ENCODE data around the gene DCTN2. TPM values are rescaled to one million over a fixed set of nuclear protein-coding genes. Genes with fewer than 3 reads are reported as not detected.
"Not testable (repeated sequence)": the region's sequence is repeated elsewhere in the genome, so short reads cannot be mapped to it uniquely, and the experiment has no call there.

DCTN2 gene
- polyA plus RNA-seq, 1 donor = 171 TPM

DNA sequence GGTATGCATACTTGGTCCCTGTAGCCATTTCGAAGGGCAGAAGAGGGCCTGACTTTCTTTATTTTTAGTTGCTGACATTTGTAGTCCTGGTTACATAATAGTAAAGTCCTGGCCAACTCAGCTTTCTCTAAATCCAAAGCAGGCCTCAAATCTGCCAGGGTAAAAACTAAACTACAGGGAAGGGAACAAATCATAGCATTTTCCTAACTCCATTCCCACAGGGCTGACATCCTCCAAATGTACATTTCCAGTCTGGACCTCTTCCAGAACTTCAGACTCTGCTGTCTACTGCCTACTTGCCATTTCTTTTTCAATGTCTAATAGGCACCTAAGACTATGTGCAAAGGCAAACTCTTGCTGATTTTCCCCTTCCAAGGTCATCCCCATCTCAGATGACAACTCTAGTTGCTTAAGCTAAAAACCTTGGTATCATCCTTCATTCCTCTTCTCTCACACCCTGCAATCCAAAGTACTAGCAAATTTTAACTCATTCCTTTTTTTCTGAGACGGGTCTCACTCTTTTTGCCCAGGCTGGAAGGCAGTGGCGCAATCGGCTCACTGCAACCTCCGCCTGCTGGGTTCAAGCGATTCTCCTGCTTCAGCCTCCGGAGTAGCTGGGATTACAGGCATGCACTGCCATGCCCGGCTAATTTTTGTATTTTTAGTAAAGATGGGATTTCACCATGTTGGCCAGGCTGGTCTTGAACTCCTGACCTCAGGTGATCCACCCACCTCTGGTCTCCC lies 28.6 kb downstream of the DCTN2 start:
- DNase-seq = no peak

DNA sequence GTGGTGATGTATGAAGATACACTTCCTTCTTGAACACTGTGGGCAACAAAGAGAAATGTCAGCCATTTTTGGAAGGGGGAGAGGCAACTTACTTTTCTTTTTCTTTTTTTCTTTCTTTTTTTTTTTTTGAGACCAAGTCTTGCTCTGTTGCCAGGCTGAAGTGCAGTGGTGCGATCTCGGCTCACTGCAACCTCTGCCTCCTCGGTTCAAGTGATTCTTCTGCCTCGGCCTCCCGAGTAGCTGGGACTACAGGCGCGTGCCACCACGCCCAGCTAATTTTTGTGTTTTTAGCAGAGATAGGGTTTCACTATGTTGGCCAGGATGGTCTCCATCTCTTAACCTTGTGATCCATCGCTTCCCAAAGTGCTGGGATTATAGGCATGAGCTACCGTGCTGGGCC lies 29.3 kb downstream of the DCTN2 start:
- DNase-seq = not testable (repeated sequence)

DNA sequence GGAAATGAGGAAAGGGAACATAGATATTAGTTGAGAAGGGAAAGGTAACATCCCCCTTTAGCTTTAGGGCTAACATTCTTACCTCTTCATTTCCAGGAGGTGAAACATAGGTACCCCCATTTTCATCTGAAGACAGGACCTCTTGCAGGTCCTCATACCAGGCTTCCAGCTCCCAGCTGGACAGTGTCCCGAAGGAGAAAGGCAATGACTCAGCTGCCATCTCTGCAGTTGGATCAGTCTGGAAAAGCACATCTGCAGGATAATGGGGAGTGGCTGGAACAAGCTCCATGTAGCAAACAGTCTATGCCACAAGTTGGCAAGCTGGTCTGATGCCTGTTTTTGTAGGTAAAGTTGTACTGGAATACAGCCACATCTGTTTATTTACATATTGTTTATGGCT lies 29.8 kb downstream of the DCTN2 start:
- DNase-seq = no peak

DNA sequence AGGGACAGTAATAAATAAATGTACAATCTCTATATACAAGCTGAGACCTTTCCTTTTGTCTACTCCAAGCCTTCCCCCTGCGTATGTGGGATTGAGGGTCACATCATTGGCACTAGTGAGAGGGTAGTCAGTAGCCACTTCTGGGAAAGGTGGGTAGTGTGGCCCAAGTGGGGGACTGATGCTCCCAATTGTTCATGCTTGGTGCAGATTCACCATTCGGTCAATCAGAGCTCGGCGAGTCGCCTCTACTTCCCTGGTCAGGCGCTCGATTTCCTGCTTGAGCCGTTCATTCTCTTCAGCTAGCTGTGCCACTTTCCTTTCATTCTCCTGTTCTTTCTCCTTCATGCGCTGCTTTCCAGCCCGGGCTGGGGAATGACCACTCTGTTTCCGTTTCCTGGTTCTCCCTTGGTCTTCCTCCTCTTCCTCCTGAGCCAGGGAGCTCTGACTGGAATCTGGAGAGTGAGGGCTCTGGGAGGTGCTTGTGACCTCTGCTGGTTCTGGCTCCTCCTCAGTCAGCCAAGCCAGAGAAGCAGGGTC lies 30.3 kb downstream of the DCTN2 start:
- DNase-seq = no peak

DNA sequence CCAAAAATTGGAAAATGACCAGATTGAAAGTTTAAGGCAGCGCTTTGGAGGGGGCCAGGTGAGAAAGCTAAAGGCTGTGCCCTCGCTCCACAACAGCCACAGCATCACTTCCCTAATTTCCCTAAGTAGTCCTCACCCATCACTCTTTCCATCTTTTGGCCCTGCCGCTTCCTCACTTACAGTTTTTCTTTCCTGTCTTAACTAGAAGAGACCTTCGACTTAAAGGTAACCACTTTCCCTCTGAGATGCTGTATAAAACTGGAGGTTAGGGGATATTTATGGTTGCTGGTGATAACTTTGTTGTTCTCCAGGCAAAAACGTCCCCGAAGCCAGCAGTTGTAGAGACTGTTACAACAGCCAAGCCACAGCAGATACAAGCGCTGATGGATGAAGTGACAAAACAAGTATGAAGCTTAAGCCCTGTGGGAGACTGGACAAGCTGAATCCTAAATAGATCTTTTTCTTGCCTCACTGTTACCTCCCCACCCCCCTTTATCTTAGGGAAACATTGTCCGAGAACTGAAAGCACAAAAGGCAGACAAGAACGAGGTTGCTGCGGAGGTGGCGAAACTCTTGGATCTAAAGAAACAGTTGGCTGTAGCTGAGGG lies 31.0 kb downstream of the DCTN2 start:
- no peak for DNase-seq

DNA sequence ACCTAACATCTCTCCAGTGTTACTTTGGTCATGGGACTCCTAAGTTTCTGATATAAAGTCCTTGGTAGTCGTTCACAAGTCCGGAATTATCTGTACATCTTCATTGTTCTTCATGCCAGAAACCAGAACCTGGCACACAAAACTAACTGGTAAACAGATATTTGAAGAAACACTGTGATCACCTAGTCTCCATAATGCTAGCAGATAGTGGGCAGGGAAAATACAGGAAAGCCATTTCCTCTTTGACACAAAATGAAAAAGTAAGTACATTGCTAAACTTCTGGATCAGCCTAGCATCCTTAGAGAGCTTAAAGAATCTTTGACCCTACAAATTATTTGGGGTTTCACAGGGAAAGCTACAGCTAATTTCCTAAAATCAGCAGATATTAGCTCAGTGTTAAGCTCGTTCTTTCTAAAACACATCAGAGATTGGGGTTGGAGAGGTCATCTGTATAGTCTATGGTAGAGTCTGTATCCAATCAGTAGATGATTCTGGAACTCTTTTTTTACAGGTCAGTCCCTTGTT lies 31.5 kb downstream of the DCTN2 start:
- DNase-seq = no peak

DNA sequence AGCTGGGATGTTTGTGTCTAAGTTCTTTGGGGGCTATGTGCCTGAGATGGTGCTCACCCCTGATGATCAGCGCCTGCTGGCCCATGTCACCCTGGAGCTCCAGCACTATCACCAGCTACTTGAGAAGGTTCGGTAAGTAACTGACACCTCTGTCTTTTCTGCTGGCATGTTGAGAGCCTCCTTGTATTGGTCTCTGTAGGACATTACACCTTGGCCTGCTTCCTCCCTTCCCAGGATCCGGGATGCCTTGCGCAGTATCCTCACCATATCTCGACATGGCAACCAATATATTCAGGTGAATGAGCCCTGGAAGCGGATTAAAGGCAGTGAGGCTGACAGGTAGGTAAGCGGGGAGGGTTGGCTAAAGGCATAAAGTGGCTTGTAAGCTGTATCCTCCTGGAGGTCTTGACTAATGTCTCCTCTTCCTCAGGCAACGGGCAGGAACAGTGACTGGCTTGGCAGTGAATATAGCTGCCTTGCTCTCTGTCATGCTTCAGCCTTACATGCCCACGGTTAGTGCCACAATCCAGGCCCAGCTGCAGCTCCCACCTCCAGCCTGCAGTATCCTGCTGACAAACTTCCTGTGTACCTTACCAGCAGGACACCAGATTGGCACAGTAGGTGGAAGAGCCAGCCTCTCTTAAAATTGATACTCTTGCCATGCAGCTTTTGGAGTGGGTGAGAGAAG lies 32.1 kb downstream of the DCTN2 start:
- no peak for DNase-seq

DNA sequence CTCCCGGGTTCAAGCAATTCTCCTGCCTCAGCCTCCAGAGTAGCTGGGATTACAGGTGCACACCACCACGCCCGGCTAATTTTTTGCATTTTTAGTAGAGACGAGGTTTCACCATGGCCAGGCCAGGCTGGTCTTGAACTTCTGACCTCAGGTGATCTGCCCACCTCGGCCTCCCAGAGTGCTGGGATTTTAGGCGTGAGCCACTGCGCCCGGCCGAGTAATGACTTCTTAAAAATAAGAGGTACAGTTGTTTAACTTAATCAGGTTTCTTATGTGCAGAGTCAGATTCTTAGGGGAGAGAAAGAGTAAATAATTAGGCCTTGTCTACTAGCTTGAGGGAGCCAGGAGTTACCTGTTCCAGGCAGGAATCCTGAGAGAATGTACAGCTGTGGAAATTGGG lies 32.7 kb downstream of the DCTN2 start:
- not testable (repeated sequence) for DNase-seq

DNA sequence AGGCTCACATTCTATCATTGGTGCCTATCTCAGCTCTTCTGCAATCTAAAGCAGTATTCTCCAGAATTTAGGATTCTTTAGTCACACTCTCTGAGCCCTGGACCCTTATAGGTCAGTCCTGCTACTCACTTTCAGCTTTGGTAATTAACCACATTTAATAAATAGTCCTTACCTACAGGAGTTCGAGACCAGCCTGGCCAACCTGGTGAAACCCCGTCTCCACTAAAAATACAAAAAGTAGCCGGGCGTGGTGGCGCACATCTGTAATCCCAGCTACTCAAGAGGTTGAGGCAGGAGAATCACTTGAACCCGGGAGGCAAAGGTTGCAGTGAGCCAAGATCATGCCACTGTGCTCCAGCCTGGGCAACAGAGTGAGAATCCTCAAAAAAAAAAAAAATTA lies 33.3 kb downstream of the DCTN2 start:
- not testable (repeated sequence) for DNase-seq

DNA sequence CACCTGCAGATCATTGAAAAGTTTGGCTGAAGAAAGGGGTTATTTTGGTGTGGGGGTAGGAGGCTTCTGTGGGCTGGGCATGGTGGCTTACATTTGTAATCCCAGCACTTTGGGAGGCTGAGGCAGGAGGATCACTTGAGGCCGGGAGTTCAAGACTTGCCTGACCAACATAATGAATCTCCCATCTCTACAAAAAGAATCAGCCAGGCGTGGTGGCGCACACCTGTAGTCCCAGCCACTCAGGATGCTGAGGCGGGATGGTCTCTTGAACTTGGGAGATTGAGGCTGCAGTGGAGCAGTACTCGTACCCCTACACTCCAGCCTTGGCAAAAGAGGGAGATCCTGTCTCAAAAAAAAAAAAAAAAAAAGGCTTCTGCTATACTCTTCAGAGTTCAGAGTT lies 33.7 kb downstream of the DCTN2 start:
- DNase-seq = no peak

DNA sequence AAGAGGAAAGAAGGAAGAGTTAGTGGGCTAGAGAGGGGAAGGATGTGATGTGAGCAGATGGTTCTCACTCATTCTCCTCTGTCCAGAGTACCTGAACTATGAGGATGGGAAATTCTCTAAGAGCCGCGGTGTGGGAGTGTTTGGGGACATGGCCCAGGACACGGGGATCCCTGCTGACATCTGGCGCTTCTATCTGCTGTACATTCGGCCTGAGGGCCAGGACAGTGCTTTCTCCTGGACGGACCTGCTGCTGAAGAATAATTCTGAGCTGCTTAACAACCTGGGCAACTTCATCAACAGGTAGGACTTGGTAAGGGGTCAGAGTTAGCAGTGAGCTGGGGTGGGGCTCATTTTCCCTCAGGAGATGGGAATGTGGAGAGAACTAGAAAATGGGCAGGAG lies 34.3 kb downstream of the DCTN2 start:
- no peak for DNase-seq

DNA sequence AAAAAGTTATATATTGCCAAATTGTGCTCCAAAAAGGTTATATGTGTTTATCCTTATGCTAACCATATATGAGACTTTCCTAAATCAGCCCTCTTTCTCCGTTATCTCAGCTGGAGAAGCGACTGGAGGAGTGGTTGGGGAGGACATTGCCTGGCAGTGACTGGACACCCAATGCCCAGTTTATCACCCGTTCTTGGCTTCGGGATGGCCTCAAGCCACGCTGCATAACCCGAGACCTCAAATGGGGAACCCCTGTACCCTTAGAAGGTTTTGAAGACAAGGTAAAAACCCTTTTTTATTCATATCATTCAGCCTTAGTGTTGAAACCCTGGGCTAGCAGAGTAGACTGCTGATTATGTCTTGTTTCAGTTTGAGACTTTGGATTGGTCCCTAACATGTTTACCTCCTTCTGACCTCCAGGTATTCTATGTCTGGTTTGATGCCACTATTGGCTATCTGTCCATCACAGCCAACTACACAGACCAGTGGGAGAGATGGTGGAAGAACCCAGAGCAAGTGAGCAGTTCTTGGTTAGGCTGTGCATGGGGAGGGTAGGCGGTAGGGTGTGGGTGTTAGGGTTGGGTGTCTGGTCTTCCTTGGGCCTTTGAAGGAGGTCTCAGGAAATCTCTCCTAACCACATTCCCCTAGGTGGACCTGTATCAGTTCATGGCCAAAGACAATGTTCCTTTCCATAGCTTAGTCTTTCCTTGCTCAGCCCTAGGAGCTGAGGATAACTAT lies 35.2 kb downstream of the DCTN2 start:
- no peak for DNase-seq

DNA sequence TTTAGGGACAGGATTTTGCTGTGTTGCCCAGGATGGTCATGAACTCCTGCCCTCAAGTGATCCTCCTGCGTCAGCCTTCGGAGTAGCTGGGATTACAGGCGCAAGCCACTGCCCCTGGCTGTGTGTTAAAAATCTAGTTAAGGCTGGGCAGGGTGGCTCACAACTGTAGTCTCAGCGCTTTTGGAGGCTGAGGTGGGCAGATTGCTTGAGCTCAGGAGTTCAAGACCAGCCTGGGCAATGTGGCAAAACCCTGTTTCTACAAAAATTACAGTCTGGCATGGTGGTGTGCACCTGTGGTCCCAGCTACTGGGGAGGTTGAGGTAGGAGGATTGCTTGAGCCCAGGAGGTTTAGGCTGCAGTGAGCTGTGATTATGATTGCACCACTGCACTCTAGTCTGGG lies 35.8 kb downstream of the DCTN2 start:
- no peak for DNase-seq

DNA sequence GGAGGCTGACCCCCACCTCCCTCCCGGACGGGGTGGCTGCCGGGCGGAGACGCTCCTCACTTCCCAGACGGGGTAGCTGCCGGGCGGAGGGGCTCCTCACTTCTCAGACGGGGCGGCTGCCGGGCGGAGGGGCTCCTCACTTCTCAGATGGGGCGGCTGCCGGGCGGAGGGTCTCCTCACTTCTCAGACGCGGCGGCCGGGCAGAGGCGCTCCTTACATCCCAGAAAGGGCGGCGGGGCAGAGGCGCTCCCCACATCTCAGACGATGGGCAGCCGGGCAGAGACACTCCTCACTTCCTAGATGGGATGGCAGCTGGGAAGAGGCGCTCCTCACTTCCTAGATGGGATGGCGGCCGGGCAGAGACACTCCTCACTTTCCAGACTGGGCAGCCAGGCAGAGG lies 39.2 kb downstream of the DCTN2 start:
- DNase-seq = not testable (repeated sequence)

DNA sequence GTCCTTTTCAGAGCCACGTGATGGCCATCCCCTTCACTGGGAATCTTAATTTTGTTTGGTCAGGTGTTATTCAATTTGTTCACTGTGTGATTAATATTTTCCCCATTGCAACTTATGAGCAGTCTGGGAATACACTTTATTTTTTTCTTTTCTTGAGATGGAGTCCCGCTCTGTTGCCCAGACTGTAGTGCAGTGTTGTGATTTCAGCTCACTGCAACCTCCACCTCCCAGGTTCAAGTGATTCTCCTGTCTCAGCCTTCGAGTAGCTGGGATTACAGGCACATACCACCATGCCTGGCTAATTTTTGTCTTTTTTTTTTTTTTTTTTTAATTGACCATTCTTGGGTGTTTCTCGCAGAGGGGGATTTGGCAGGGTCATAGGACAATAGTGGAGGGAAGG lies 40.5 kb downstream of the DCTN2 start:
- DNase-seq = not testable (repeated sequence)

DNA sequence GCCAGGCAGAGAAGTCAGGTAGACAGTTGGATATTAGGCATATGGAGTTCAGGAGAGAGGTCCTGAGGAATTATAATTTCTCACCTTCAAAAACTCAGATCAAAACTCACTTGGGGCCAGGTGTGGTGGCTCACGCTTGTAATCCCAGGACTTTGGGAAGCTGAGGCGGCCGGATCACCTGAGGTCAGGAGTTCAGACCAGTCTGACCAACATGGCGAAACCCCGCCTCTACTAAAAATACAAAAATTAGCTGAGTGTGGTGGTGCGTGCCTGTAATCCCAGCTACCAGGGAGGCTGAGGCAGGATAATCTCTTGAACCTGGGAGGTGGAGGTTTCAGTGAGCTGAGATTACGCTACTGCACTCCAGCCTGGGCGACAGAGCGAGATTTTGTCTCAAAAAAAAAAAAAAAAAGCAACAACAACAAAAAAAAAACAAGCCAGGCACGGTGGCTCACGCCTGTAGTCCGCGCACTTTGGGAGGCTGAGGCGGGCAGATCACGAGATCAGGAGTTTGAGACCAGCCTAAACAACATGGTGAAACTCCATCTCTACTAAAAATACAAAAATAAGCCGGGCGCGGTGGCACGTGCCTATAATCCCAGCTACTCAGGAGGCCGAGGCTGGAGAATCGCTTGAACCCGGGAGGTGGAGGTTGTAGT lies 44.6 kb downstream of the DCTN2 start:
- DNase-seq = not testable (repeated sequence)

DNA sequence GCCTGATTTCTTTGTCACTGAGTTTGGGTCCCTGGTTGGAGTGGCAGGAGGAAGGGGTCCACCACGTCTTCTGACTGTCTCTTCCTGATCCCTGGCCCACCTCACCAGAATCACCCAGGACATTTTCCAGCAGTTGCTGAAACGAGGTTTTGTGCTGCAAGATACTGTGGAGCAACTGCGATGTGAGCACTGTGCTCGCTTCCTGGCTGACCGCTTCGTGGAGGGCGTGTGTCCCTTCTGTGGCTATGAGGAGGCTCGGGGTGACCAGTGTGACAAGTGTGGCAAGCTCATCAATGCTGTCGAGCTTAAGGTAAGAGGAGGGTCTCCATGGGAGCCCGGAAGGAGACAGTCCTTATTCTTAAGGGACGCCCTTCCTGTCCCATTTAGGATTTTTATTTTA lies 46.8 kb downstream of the DCTN2 start:
- no peak for DNase-seq

DNA sequence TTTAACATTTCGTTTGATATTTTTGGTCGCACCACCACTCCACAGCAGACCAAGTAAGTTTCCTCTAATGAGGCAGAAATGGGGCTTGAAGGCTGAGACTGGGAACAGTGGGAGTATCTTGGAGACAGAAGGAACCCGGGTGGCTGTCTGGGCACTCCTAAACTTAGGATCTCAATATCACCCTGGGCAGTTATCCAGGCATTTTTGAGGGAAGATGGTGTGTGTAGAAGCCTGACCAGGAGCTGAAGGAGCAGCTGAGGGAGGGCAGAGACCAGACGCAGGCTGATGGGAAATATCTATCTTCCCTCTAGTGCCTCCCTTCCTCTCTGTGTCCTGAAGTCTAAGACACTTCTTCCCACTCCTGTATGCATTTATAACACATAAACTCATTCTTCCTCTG lies 48.4 kb downstream of the DCTN2 start:
- DNase-seq = no peak

DNA sequence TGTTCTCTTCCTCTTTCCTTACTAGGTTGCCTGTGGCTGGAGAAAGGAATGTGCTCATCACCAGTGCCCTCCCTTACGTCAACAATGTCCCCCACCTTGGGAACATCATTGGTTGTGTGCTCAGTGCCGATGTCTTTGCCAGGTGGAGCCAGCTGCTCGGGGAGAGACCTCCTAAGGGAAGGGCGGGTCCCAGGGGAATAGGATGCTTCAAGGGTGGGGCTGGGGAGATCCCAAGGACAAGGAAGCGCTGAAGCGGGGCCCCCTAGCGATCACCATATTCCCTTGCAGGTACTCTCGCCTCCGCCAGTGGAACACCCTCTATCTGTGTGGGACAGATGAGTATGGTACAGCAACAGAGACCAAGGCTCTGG lies 48.9 kb downstream of the DCTN2 start:
- DNase-seq = no peak

DNA sequence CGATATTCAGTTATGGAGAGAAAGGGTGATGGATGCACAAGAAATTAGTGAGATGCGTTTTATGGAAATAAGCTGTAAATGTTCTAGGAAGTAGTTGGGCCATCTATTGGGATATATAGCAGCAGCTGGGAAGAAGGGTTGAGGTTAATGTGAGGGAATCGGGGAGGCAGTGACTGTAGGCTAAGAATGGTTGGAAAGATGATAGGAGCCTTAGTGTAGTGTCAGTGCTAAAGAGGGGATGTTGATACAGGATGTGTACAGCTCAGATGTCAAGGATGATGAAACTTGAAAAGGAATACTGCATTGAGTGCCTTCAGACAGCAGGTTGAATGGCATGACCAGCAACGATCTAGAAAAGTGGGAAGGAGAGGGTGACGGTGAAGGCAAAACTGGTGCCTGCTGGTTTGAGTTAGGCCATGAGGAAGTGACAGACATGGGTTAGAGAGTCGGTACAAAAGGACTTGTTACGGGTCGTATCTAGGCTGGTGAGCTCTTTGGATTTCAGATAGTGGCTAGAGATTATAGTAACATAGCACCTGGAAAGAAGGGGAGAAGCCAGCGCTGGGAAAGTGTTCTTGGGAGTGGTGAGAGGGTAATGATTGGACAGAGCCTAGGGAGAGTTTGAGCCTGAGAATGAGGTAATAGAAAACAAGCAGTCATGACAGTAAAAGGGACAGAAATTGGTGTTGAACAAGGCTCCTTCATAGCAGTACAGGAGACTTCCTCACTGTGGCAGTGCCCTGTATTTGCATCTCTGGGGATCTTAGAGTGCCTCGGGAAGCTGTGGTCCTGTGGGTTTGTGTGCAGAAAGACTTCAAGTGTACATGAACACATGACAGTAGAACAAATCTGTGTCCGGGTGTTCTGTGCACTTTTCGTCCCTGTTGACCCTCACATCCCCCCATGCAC lies 49.5 kb downstream of the DCTN2 start:
- DNase-seq = no peak

DNA sequence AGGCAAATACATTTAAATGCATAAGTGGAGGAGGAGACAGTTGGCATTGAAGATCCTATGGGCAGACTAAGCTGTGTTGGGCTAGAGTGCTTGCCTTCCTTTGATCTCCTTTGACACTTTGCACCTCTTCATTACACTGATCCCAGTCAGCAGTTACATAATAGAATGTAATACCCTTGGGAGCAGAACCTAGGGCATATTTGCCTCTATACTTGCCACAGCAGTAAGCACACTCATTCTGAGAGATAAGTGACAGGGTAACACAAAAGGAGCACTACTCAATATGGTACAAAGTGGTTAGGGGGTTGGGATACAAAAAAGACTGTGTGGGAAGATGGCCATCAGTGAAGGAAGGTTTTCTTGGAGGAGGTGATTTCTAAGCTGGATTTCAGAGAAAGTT lies 50.2 kb downstream of the DCTN2 start:
- no peak for DNase-seq
